CD4-positive, alpha-beta T cell treated with Interleukin-6 for 4 hours (primary cell): ENCODE results near the gene IRF2.

Experiments
- DNase-seq: peaks from one replicate; pipeline ENCODE4 v3.0.0-alpha.2; 2020; ENCODE audit warnings: mixed read lengths

IRF2 gene

DNA sequence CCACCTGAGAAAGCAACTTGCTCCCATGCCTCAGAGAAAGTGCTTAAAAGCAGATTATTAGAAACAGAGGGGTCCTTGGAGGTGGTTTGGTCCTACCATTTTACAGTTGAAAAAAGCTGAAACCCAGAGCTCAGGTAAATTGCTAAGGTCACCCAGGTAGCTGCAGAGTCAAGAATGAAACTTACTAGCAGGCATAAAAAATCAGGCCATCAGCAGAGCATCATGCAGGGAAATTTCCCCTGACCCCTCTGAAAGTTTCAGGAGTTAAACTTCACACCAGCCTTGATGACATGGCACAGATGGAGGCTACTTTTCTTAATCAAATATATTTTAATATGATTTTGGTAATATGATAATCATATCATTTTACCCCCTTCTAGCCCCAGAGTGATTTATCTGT, 70.3 kb downstream of the IRF2 start:
- DNase-seq: no peak

DNA sequence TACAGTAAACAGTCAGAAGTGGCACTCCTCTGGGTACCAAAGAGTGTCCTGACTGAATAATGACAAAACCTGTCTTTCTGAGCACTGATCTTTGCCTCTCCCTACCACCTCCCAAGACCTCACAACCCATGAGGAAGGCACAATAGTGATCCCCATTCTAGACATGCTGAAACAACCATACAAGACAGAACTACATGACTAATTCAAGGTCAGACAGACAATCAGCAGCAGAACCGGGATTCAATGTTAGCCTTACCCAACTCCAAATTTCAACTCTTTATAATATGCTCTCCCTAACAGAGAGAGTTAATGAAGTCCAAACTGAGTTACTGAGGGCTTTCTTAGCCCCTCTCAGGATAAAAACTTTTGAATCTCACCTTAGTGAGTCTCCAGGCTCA, 71.0 kb downstream of the IRF2 start:
- DNase-seq: no peak

DNA sequence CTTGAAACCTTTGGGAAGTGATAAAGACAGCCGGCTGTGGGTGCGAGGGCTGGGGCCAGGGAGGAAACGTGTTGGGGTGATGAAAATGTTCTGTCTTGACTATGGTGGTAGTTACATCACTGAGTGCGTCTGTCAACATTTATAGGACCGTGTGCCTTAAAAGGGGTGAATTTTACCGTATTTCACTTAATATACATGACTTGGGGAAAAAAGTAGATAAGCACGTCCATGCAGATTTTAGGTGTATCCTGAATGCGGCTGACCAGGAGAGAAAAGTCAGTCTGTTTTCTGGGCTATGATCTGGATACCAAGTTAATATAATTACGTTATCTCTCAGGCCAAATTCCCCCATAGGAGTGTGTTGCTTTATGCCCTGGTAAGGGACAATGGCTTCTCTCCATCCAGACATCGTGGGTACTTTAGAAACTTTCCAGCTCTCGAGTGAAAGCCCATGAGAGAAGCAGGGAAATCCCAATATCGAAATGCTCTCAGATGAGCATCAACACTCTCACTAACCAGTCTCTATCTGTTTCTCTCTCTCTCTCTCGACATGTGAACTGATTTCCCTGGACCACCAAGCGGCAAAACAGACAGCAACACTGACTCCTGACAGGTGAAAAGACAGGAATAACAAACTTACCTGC, 71.5 kb downstream of the IRF2 start:
- no peak for DNase-seq

DNA sequence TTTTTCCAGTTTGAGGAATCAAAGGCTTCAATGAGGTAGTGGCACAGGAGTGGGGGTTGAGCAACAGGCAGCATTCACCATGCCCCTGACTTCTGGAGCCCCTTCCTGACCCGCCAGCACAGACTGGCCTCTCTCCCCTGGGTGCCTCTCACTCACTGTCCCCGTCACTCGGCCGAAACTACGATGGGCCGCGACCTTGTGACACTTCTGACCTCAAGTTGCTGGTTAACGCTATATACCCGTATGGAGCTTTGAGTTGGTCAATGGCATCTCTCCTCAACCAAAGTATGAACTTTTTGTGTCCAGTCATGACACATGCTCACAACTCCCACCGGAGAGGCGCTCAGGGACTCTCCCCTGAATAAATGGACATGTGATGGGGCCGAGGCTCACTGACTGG, 72.1 kb downstream of the IRF2 start:
- no peak for DNase-seq

DNA sequence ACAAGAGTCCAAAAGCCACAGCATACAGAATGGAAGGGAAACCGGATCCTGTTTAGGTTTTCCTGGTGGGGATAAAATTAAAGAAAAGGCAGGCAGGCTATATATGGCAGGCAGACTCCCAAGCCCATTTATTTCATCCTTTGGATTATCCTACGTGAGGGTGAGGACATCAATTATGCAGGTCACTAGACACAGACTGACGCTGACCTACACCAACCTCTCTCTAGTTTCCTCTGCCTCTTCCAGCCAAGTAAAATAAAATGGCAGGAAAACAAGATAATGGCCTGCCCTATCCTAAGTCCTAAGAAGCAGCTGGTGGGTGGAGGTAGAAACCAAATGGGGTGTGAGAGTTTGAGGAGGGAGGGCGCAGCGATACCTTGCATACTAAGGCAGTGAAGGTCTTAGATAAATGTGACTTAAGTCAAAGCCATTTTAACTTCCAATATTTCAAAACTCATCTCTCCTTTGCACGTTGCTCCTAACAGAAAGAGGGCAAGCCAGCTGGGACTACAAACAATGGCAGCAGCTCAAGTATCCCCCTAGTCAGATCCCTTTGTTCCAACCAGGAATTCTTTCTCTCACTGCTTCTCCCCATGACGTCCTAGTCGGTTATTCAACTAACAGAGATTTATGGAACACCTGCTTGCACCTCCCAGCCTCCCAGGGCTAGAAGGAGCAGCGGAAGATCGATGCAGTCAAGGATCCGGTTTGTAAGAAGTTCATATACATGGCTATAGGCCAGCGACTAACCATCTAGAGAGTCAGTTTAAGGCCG, 72.8 kb downstream of the IRF2 start:
- no peak for DNase-seq

DNA sequence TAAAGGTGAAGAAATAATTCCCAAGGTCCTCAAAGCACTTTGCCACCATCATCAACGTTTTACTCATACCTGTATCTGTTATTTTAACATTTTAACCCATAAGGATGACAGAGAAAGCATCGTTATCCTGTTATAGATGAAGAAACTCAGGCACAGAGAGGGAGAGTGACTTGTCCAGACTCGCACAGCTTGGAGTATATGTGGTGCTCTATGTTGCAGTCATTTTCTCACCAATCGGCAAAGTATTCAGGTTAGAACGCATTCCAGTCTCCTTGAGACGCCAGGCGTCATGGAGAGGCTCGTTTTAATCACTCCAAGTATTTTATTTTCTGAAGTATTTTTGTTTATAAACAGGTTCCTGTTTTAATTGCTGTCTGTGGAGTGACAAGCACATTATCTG, 73.5 kb downstream of the IRF2 start:
- DNase-seq: no peak

DNA sequence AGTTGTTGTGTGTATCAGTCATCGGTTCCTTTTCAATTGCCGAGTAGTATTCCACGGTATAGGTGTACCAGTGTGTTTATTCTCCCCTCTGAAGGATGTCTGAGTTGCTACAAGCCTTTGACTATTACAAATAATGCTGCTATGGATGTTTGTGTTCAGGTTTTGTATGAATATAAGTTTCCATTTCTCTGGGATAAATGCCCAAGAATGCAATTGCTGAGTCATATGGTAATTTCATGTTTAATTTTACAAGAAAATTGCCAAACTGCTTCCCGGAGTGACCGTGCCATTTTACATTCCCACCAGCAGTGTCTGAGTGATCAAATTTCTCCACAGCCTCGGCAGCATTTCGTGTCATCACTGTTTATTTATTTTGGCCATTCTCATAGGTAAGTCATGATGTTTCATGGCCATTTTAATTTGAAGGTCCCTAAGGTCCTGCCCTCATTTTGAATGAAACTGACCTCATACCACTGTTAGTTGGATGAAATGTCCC, 73.9 kb downstream of the IRF2 start:
- DNase-seq: no peak

DNA sequence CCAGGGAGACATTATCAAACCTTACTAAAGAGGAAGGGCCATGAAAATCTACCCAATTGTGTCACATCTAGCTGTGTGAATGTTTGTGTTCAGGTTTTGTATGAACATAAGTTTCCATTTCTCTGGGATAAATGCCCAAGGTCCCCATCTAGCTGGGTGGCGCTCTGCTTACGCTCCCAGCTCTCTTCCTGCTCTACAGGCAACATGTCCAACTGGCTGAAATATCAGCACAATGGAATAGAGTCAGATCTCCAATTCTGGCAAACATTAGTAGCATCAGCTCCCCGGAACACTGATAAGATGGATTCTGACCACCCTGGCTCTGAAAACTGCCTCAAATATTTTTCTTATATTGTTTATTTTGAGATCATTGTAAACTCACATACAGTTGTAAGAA, 74.8 kb downstream of the IRF2 start:
- no peak for DNase-seq

DNA sequence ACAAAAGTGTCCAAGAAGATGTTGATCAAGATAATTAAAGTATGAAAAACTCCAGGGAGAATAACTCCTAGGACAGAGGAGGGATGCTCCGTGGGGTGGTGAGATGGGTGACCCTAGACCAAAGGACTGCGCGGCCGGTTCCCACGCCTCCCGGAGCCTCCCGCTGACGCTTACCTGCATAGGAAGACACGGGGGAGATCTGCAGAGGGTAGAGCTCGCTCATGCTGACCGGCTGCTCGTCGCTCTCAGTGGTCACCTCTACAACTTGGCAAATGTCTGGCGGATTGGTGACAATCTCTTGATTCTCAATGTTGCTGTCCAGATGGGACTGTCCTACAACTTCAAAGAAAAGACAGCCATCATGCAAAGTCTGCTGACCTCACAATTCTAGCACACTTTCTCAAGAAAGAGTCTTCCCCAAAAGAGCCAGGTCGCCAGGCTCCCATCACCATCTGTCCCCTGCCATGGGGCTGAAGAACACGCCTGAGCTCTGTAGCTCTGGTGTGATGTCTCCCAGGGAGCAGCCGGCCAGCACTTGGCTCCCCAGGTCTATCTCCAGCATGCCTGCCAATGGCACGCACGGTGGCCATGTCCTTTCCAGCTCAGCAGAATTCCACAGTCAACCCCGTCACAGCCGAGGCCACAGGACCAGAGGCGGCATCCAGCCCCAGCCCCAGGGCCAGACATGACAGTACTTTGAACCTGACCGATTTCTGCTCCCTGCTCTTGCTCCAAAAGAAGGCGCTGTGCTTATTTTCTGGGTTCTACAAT, 75.4 kb downstream of the IRF2 start:
- no peak for DNase-seq

DNA sequence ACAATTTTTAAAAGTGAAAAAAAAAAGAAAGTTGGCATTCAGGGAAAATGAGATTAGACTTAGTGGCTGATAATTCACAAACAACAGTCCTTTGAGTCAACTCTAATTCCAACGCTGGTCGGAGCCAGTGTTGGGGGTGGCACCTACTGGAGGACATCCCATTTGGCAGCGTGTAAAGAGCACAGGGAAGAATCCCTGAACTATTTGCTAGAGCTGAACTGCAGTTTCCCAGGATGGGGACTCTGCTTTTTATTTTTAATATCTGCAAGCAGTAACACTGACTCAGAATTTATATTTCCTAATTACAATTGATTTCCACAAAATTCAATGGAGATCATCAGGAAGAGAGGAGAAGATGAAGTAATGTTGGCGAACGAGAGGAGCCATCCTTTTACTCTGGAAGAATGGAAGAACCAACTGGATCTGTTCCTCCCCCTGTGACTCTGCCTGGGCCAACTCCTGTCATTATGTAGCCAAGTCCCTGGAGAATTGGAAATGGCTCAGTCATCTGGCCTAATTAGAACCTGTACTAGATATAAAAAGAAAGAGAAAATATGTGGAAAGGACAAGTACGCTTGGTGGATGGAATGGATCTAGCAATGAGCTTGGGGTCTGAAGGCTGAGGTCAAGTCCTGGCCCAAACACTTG, 76.7 kb downstream of the IRF2 start:
- DNase-seq: no peak

DNA sequence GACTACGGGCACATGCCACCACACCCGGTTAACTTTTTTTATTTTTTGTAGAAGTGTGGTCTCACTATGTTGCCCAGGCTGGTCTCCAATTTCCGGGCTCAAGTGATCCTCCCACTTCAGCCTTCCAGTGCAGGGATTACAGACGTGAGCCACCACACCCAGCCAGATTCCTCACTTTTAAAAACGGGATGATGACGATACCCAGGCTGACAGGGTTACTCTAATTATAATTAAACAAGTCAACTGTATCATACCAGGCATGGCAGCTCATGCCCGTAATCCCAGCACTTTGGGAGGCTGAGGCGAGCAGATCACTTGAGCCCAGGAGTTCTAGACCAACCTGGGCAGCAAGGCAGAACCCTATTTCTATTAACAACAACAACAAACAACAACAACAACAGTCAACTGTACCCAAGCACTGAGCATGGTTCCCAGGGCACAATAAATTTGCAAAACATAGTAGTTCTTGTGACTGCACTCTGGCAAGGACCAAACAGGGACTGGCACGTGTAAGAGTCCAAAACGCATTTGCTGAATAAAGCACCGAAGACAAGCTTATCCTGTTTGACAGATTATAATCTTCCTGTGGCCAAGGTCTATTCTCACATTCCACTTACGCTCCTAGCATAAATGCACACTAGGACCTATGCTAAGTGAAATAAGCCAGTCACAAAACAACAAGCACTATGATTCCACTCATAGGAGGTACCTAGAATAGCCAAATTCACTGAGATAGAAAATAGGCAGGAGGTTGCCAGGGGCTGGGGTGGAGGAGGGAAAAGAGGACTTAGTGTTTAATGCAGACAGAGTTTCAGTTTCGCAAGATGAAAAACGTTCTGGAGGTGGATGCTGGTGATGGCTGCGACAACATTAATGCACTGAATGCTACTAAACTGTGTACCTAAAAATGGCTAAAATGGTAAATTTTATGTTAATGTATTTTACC, 77.5 kb downstream of the IRF2 start:
- DNase-seq: no peak

DNA sequence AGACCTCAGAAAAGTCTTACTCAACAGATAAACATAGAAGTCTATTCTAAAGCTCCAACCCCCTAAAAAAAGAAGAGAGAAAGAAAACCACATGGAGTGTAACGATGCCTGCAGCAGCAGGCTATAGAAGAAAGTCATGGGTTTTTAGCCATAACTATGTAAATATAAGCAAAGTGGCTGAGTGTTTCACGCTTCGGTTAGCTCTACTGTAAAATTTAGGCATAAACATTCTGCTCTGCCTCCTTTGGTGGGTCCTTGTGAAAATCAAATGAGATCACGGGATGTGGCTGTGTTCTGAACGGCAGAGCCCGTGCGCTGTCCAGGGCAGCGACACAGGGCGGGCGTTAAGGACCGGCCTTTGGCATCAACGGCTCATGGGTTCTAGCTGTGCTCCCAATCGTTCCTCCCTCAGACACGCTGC, 78.4 kb downstream of the IRF2 start:
- DNase-seq: no peak

DNA sequence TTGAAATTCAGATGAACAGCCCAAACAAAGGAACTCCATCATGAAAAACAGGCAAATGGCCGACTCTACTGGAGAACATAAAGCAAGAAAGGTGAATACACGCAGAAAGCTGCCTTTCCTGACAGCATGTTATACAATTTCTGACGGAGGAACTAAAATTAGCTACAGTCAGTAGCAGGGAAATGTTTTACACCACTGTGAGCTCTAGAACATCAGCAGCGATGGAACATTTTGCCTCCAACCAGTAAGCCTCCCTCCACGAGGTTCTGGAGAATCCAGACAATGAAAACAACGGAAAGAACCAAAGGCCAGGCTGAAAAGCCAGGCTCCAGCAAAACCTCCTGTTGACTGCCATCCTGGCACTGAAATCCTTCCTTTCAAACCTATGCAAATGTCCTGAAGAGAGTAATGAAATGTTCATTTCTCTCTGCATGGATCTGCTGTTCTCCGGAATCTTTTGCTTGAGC, 78.9 kb downstream of the IRF2 start:
- no peak for DNase-seq

DNA sequence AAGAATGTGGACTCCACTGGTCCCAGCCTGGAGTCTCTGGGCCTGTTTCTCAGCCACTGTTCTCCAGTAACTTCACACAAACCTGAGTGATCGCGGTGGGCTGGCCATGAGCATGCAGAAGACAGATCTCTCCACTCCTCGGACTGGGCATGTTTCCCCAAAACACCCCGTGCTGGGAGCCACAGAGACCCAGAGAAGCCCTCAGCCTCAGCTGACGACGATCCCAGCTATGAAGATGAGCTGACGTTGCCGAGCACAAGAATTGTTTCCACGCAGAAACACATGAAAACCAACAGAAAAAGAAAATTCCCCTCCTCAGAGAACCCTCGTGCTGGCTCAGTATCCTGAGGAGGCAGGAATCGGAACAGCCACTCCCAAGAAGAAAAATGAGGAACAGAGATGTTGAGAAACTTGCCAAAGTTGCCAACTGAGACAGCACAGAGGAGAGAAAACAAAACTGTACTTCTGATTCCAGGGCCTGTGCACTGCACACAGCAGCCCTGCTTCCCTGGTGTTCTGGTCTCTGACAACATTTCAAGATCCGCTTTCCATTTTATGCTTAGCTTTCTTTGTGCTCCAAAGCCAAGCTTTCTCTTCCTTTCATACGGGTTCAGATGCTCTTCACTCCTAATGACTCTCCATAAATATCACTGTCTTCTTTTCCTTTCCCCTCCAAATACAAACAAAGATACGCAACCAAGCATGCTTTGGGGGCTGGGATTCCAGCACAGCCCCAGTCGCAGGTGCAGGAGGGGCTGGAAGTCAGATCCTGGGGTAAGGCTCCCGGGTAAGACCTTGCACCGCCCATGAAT, 81.4 kb downstream of the IRF2 start:
- DNase-seq: no peak

DNA sequence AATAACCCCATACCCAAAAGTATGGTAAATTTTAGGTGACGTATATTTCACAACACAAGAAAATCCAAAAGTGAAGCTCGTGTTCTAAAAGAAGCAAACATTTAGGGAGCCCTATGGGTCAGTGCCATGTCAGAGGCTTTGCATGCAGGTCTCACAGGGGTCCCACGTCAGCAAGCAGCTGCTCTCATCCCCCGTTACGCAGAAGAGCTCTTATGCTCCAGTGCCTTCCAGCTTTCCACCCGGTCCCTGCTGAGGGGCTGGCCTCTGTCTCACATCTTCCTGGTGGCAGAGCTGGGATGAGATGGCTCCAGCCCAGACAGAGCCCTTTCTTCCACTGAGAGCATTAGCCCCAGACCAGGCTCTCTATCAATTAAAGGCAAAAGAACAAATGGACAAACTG, 82.0 kb downstream of the IRF2 start:
- no peak for DNase-seq

DNA sequence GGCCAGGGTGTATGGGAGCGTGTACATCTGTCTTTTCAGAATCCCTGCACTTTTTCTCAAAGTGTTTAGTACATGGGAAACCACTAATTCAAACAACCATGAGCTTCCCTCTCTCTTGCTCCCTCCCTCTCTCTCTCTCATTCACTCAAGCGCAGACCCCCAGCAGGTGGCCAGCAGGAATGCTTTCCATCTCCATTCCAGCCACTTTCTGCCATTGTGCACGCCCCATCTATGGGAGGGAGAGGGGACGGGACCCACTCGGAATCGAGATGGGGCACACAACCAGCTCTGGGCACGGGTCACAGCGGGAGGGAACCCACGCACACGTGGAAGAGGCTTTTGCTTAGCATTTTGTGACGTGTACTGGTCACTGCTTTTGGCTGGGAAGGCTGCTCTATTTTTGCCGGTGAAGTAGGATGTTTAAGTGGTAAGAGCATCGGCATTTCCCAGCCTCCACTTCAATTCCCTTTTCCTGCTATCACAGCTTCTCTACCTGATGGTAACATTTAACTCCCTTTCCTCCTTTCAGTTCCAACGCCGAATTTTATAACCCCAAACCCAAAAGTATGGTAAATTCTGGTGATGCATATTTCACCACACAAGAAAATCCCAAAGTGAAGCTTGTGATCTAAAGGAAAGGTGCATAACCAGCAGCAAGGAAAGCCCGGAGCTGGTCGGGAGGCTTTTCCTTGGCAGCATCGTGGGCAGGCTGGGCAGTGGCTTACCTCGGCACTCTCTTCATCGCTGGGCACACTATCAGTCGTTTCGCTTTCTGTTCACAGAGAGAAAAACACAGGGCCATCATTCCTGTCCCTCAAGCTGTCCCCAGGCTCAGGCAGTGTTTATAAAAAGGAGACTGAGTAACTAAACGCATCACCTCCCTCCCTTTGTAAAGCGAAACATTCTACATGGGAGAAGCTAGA, 84.1 kb downstream of the IRF2 start:
- DNase-seq: no peak

DNA sequence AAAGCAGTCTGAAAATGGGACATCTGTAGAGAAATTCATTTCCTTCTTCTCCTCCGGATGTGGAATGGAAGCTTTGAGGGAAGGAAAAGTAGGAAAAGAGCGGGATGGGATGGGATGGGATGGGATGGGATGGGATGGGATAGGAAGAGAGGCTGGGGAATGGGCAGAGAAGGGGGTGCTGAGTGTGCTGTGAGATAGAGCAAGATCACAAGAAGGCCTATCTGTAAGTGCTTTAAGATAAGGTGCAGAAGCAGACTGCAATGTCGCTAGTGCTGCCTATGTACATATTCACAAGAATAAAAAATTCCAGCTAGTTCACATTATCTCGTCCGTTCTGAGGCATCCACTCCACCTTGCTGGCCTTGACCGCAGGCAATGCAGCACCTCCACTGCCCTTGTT, 86.2 kb downstream of the IRF2 start:
- DNase-seq: no peak

DNA sequence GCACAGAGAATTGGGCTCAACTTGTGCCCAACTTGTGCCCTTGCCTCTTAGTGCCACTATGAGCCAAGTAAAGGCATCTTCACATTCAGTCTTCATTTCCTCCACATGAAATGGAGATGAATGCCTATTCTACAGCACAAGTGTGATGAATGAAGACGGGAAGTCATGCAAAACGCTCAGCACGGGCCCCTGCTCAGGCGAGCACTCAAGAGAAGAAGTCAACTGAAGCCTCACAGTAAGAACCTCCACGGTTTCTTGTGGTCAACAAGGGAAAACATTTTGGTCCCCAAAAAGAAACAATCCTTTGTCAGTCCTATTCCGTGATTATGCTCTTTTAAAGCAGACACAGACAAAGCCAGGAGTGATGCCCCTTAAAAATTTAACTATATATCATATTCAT, 87.0 kb downstream of the IRF2 start:
- DNase-seq: no peak

DNA sequence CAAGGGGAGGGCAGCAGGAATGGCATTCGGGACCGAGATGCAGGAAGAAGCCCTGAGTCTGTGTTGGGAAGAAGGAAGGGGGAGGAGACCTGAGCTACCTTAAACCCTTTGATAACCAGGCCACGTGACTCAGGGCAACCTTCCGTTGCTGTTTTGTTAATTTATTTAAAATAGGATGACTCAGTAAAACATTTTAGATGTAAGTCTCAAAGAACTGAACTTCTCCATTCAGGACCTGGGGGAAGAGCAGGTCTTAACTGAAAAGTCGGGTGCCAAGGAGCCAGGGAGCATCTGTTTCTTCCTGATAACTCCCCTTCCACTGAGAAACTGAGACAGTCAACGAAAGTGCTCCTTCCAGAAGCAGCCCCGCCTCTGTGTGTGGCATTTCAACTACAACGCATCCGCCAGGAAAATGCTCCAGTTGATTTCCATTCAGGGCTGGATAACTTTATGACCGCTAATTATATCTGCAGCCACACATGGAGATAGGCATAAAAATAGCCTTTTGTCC, 88.0 kb downstream of the IRF2 start:
- DNase-seq: no peak

DNA sequence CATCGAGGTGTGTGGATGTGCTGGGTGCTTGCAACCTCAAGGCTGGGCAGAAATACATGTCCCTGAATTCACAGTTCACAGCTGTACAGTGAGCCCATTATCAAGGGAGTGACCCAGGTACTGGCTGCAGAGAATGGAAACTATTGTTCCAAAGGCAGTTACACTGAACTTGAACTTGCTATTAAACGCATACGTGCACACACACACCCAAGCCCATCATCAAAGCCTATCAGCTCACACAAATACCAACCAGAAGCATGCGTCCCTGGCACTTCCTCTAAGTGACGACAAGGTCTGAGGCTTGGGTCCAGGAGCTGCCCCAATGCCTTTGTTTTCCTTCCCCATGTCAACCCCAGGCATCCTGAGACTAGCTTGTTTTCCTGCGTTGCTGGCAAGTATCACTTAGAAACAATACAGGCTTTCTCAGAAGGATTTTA, 88.6 kb downstream of the IRF2 start:
- DNase-seq: peak; percentile 10
